HL-60 (cell line): ENCODE measurements around the gene CCND1.

Experiments
- DNase-seq, 2 experiments: peaks; one replicate each; pipeline ENCODE4 v3.0.0-alpha.2; 2010 to 2020; ENCODE audit warnings: low read depth in 1 of 2, low spot score in 1 of 2
- H3K27ac ChIP-seq: fragments of 250-450 bp; sonication (Bioruptor Pico); replicated peaks from 2 replicates; pipeline ENCODE4 v1.5.1; 2020; ENCODE audit warnings: mild to moderate bottlenecking, moderate library complexity
- H3K27me3 ChIP-seq: fragments of 250-450 bp; sonication (Bioruptor Pico); 2 replicates; pipeline ENCODE4 v1.5.1; 2021; ENCODE audit warnings: mild to moderate bottlenecking, moderate library complexity; ENCODE audit not compliant: insufficient read depth, poor library complexity, severe bottlenecking
- H3K4me3 ChIP-seq: replicated peaks from 2 replicates; pipeline ENCODE4 v1.5.1; 2011; ENCODE audit warnings: mild to moderate bottlenecking, control low read depth, low read length; ENCODE audit not compliant: insufficient read depth
- GABPA ChIP-seq: IDR thresholded peaks from 2 replicates; pipeline ENCODE4 v1.6.1; 2012; ENCODE audit warnings: low read depth
- POLR2AphosphoS5 ChIP-seq: IDR thresholded peaks from 2 replicates; pipeline ENCODE4 v1.6.1; 2012; ENCODE audit warnings: low read depth
- SPI1 ChIP-seq: IDR thresholded peaks from 2 replicates; pipeline ENCODE4 v1.6.1; 2012; ENCODE audit warnings: low read depth, mild to moderate bottlenecking, borderline replicate concordance
- TF ChIP-seq, protein P1 (sequence below): IDR thresholded peaks from 2 replicates; pipeline ENCODE4 v1.6.1; 2012; ENCODE audit warnings: low read depth; ENCODE audit not compliant: insufficient replicate concordance
- TF ChIP-seq, protein P2 (sequence below): IDR thresholded peaks from one replicate; pipeline ENCODE4 v1.5.1; 2011; ENCODE audit warnings: low read length, control low read depth, inconsistent platforms; ENCODE audit not compliant: insufficient read depth

Gene CCND1

DNA sequence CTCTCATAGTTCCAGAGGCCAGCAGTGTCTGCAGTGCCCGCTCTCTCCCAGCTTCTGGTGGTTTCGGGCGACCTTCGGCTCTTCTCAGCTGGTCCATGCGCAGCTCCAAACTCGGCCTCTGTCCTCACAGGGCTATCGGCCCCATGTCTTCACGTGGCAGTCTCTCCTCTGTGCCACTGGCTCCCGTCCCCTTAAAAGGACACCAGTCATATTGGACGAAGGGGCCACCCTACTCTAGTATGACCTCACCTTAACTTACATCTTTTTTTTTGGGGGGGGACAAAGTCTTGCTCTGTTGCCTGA, 20.4 kb downstream of the CCND1 start:
- TF ChIP-seq, protein P1, sequence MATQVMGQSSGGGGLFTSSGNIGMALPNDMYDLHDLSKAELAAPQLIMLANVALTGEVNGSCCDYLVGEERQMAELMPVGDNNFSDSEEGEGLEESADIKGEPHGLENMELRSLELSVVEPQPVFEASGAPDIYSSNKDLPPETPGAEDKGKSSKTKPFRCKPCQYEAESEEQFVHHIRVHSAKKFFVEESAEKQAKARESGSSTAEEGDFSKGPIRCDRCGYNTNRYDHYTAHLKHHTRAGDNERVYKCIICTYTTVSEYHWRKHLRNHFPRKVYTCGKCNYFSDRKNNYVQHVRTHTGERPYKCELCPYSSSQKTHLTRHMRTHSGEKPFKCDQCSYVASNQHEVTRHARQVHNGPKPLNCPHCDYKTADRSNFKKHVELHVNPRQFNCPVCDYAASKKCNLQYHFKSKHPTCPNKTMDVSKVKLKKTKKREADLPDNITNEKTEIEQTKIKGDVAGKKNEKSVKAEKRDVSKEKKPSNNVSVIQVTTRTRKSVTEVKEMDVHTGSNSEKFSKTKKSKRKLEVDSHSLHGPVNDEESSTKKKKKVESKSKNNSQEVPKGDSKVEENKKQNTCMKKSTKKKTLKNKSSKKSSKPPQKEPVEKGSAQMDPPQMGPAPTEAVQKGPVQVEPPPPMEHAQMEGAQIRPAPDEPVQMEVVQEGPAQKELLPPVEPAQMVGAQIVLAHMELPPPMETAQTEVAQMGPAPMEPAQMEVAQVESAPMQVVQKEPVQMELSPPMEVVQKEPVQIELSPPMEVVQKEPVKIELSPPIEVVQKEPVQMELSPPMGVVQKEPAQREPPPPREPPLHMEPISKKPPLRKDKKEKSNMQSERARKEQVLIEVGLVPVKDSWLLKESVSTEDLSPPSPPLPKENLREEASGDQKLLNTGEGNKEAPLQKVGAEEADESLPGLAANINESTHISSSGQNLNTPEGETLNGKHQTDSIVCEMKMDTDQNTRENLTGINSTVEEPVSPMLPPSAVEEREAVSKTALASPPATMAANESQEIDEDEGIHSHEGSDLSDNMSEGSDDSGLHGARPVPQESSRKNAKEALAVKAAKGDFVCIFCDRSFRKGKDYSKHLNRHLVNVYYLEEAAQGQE = no peak
- no peak for TF ChIP-seq GABPA
- no peak for TF ChIP-seq POLR2AphosphoS5
- TF ChIP-seq, protein P2, sequence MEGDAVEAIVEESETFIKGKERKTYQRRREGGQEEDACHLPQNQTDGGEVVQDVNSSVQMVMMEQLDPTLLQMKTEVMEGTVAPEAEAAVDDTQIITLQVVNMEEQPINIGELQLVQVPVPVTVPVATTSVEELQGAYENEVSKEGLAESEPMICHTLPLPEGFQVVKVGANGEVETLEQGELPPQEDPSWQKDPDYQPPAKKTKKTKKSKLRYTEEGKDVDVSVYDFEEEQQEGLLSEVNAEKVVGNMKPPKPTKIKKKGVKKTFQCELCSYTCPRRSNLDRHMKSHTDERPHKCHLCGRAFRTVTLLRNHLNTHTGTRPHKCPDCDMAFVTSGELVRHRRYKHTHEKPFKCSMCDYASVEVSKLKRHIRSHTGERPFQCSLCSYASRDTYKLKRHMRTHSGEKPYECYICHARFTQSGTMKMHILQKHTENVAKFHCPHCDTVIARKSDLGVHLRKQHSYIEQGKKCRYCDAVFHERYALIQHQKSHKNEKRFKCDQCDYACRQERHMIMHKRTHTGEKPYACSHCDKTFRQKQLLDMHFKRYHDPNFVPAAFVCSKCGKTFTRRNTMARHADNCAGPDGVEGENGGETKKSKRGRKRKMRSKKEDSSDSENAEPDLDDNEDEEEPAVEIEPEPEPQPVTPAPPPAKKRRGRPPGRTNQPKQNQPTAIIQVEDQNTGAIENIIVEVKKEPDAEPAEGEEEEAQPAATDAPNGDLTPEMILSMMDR = no peak
- no peak for TF ChIP-seq SPI1
- H3K27me3 ChIP-seq = no peaks in the 10 kb centered on the region
- DNase-seq = no peak
- H3K27ac ChIP-seq = no peak overlapping the region
- H3K4me3 ChIP-seq = no peak overlapping the region

DNA sequence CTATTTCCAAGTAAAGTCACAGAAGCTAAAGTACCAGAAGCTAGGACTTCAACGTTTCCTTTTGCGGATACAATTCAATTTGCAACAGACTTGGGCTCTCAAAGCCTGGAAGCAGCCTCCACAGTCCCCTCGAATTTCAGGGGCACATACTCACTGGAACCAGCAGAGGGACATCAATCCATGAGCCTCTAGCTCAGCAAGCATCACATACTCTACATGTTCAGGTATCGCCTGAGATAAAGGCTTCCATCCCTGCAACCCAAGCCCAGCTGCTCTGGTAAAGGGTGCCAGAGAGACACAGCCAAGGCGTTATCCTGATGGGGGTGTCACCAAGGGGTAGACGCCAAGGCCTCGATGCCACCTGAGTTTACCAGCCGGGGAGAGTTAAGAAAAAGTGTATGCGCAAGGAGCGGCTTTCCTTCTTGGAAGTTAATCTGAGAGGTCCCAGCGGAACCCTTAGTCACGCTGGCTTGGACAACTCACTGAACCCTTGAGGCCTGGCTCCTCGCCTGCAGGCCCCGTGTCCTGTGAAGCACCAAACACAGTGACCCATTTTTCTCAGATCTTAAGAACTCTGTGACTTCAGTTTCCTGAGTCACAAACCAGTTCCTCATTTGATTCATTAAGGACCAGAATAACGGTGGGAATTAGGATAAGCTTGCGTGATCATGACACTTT, 21.2 kb downstream of the CCND1 start:
- TF ChIP-seq SPI1 (peak; percentile 61; the same call in 1 of the 2 replicates), POLR2AphosphoS5 (no peak), GABPA (no peak)
- TF ChIP-seq, protein P2 = no peak
- TF ChIP-seq, protein P1 = no peak
- Histone ChIP-seq H3K27me3 (no peaks in the 10 kb centered on the region), H3K27ac (no peak overlapping the region), H3K4me3 (no peak overlapping the region)
- no peak for DNase-seq

DNA sequence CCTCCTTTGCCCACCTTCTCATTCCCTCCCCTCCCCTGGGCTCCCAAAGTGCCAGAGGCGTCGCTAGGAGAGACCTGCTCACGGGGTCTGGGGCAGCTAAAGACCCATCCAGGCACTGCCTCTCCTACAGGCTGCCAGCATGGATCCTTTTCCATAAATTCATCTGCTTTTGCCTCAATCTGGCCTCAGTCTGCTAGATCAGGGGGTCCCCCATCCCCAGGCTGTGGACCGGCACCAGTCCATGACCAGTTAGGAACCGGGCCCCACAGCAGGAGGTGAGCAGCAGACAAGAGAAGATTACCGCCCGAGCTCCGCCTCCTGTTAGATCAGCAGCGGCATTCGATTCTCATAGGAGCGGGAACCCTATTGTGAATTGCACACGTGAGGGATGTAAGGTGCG, 21.9 kb downstream of the CCND1 start:
- H3K27ac ChIP-seq = no peak overlapping the region
- TF ChIP-seq, protein P2 = no peak
- H3K4me3 ChIP-seq = no peak overlapping the region
- no peaks in the 10 kb centered on the region for H3K27me3 ChIP-seq
- DNase-seq = no peak

DNA sequence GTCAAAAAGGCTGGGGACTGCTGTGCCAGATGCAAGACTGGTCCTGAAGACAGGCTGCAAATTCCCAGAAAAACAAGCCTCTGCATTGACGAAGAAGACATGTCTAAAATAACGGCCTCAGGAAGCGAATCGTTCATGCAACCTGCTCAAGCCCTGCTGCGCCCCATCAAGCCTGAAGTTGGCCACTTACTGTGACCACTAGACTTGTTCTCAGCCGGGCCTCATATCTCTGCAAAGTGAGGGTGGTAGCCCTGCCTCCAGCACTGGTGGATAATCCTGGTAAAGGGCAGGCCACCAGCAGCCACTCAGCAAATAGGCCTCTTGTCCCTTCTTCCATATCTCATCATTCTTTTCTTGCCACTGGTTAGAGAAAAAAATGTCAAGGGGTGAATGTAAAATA, 22.4 kb downstream of the CCND1 start:
- no peak for TF ChIP-seq POLR2AphosphoS5
- no peak for TF ChIP-seq SPI1
- TF ChIP-seq, protein P1 = no peak
- no peak for TF ChIP-seq GABPA
- TF ChIP-seq, protein P2 = no peak
- DNase-seq = no peak
- Histone ChIP-seq H3K27me3 (no peaks in the 10 kb centered on the region), H3K27ac (no peak overlapping the region), H3K4me3 (no peak overlapping the region)
